Breast epithelium (tissue), 4 donors: ENCODE measurements around the gene REL. TPM values are rescaled to one million over a fixed set of nuclear protein-coding genes. Genes with fewer than 3 reads are reported as not detected.
"Not testable (repeated sequence)": the region's sequence is repeated elsewhere in the genome, so short reads cannot be mapped to it uniquely, and the experiment has no call there.

Experiments used
- DNase-seq, 2 donors: peaks; one replicate each; pipeline ENCODE4 v3.0.0-alpha.2; 2019; ENCODE audit warnings: low spot score in 2 of 2
- H3K27ac ChIP-seq, 2 donors: fragments of 200-600 bp; sonication (generic) in 1 of 2; one replicate each; pipeline ENCODE4 v1.5.1; 2016 to 2019; ENCODE audit warnings: mild to moderate bottlenecking in 1 of 2
- H3K27me3 ChIP-seq, 2 donors: fragments of 200-600 bp; sonication (generic) in 1 of 2; one replicate each; pipeline versions ENCODE4 v1.5.1 to v1.6.0; 2017 to 2019; ENCODE audit warnings: control low read depth in 1 of 2, mild to moderate bottlenecking in 1 of 2
- H3K36me3 ChIP-seq: fragments of 200-600 bp; one replicate; pipeline ENCODE4 v1.5.1; 2019
- H3K4me1 ChIP-seq, 2 donors: fragments of 200-600 bp; sonication (generic); one replicate each; pipeline ENCODE4 v1.5.1; 2016 to 2019; ENCODE audit warnings: control low read depth in 1 of 2
- H3K4me3 ChIP-seq, 3 donors: fragments of 200-600 bp; sonication (generic); 1 replicate in 2 of 3; 2 replicates in 1 of 3; pipeline ENCODE4 v1.5.1; 2016 to 2019; ENCODE audit warnings: mild to moderate bottlenecking in 3 of 3, moderate library complexity in 2 of 3
- H3K9me3 ChIP-seq, 2 donors: fragments of 200-600 bp; sonication (generic) in 1 of 2; one replicate each; pipeline ENCODE4 v1.5.1; 2016 to 2019; ENCODE audit warnings: control low read depth in 1 of 2
- CTCF ChIP-seq, 3 donors: fragments of 450-650 bp; IDR thresholded peaks; one replicate each; pipeline ENCODE4 v1.5.1; 2016 to 2017; ENCODE audit warnings: antibody characterized with exemption in 3 of 3, mild to moderate bottlenecking in 3 of 3, moderate library complexity in 3 of 3
- POLR2A ChIP-seq: fragments of 450-650 bp; IDR thresholded peaks from one replicate; pipeline ENCODE4 v1.6.1; 2016; ENCODE audit warnings: antibody characterized with exemption, mild to moderate bottlenecking, moderate library complexity
- POLR2AphosphoS5 ChIP-seq, 3 donors: sonication (generic); formaldehyde crosslinking; IDR thresholded peaks; one replicate each; pipeline ENCODE4 v1.6.1; 2017; ENCODE audit warnings: antibody characterized with exemption in 3 of 3
- intact Hi-C: fragments of 100-400 bp; cut with DNase I; formaldehyde crosslinking; loops from one replicate; pipeline ENCODE4 v1.15.1; 2023; ENCODE audit warnings: low total_unique reads
- total RNA-seq, 3 donors: library from RNA; depleted of rRNA; stranded (reverse); fragments of >200 nt; gene quantifications; one replicate each; pipeline ENCODE4 v1.1.0, GENCODE V29; 2016

REL gene
- total RNA-seq, 3 donors from 2014 or later, result 17.0 to 49.0 (median 21.1) TPM

- H3K4me3 ChIP-seq, result no peak overlapping the region
- H3K27me3 ChIP-seq, result no peaks in the 10 kb centered on the region
- no peaks in the 10 kb centered on the region for H3K36me3 ChIP-seq
- DNase-seq, result no peak
- intact Hi-C loops, result no loop called here
- no peak overlapping the region for H3K27ac ChIP-seq
- no peaks in the 10 kb centered on the region for H3K4me1 ChIP-seq
- no peak for TF ChIP-seq POLR2AphosphoS5 (IDR thresholded peaks at IDR 0.05)
- no peak for TF ChIP-seq POLR2A
- TF ChIP-seq CTCF (IDR thresholded peaks at IDR 0.05), result no peak
- no peaks in the 10 kb centered on the region for H3K9me3 ChIP-seq
Measured at GRCh38 chr2:60855989-60856669, 25.2 kb upstream of the REL start.

GRCh38 chr2:60857056-60857455, 24.3 kb upstream of the REL start:
- peaks cover 0 to 3% of the 10 kb centered on the region in 2 donors for H3K9me3 ChIP-seq
- TF ChIP-seq POLR2A (no peak), POLR2AphosphoS5 (IDR thresholded peaks at IDR 0.05) (no peak), CTCF (IDR thresholded peaks at IDR 0.05) (no peak)

GRCh38 chr2:60858897-60859311, 22.5 kb upstream of the REL start:
- no peaks in the 10 kb centered on the region for H3K36me3 ChIP-seq
- intact Hi-C loops, result no loop called here
- no peak overlapping the region for H3K4me3 ChIP-seq
- no peak for DNase-seq
- H3K27me3 ChIP-seq, result no peaks in the 10 kb centered on the region
- no peaks in the 10 kb centered on the region for H3K4me1 ChIP-seq
- peaks cover 0 to 3% of the 10 kb centered on the region in 2 donors for H3K9me3 ChIP-seq
- no peak overlapping the region for H3K27ac ChIP-seq
- TF ChIP-seq POLR2A (no peak), CTCF (IDR thresholded peaks at IDR 0.05) (no peak), POLR2AphosphoS5 (IDR thresholded peaks at IDR 0.05) (no peak)

More at GRCh38 chr2:60857056-60857455, 24.3 kb upstream of the REL start:
- H3K27me3 ChIP-seq, result no peaks in the 10 kb centered on the region
- H3K4me3 ChIP-seq, result no peak overlapping the region
- DNase-seq, result no peak
- intact Hi-C loops, result no loop called here
- no peaks in the 10 kb centered on the region for H3K4me1 ChIP-seq
- no peak overlapping the region for H3K27ac ChIP-seq
- no peaks in the 10 kb centered on the region for H3K36me3 ChIP-seq

GRCh38 chr2:60861736-60862135, 19.6 kb upstream of the REL start:
- no peaks in the 10 kb centered on the region for H3K36me3 ChIP-seq
- no peaks in the 10 kb centered on the region for H3K4me1 ChIP-seq
- TF ChIP-seq POLR2AphosphoS5 (IDR thresholded peaks at IDR 0.05), result no peak
- no peak for TF ChIP-seq POLR2A
- no peak for TF ChIP-seq CTCF (IDR thresholded peaks at IDR 0.05)
- no peak for DNase-seq
- intact Hi-C loops, result no loop called here
- no peaks in the 10 kb centered on the region for H3K27me3 ChIP-seq
- H3K4me3 ChIP-seq, result no peak overlapping the region
- H3K27ac ChIP-seq, result no peak overlapping the region
- peaks cover 0 to 3% of the 10 kb centered on the region in 2 donors for H3K9me3 ChIP-seq

- no peak overlapping the region for H3K27ac ChIP-seq
- DNase-seq, result no peak
Measured at GRCh38 chr2:60862642-60863041, 18.7 kb upstream of the REL start.

GRCh38 chr2:60865361-60865760, 16.0 kb upstream of the REL start:
- not testable (repeated sequence) for H3K4me1 ChIP-seq, DNase-seq, H3K36me3 ChIP-seq, H3K27ac ChIP-seq, H3K4me3 ChIP-seq, H3K9me3 ChIP-seq, H3K27me3 ChIP-seq
- intact Hi-C loops, result loop anchor here (5.0 kb wide), 1 partner anchor 318 kb away; no protein-coding TSS in a partner anchor

More at GRCh38 chr2:60862642-60863041, 18.7 kb upstream of the REL start:
- H3K27me3 ChIP-seq, result no peaks in the 10 kb centered on the region
- intact Hi-C loops, result no loop called here
- peaks cover 0 to 3% of the 10 kb centered on the region in 2 donors for H3K9me3 ChIP-seq
- H3K4me1 ChIP-seq, result no peaks in the 10 kb centered on the region
- H3K36me3 ChIP-seq, result no peaks in the 10 kb centered on the region
- H3K4me3 ChIP-seq, result no peak overlapping the region
- TF ChIP-seq POLR2A (no peak), POLR2AphosphoS5 (IDR thresholded peaks at IDR 0.05) (no peak), CTCF (IDR thresholded peaks at IDR 0.05) (no peak)
